ENCODE results near the gene MORC1.

DNA sequence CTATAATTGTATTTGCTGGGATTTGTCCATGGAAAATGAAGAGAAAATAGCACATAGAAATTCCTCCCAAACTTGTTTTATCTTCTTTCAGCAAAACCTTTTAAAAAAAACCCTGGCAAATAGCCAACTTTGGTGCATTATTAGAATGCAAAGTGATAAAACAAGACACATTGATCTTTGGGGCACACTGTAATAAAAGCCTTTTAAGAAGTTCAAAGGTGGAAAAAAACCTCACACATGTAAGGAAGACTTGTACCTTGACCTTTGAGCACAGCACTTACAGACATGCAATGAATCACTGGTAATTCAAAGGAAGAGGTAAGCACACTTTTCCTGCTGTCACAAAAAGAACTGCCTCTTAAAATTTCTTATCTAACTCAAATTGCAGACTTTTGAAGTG is 8.0 kb upstream of the MORC1 start:
- no peak for TF ChIP-seq CTCF (IDR thresholded peaks at IDR 0.05)
- TF ChIP-seq POLR2A (IDR thresholded peaks at IDR 0.05; ENCODE audit: low read length) = no peak
- TF ChIP-seq EP300 (IDR thresholded peaks at IDR 0.05) = no peak
- TF ChIP-seq ZFP36 (IDR thresholded peaks at IDR 0.05; ENCODE audit: borderline replicate concordance, partially characterized antibody) = no peak
- TF ChIP-seq EHF (CRISPR knock-in tag; IDR thresholded peaks at IDR 0.05) = no peak
- TF ChIP-seq ELK1 (IDR thresholded peaks at IDR 0.05; ENCODE audit: low read depth, low read length) = no peak
- no peak for TF ChIP-seq MAFK (IDR thresholded peaks at IDR 0.05; ENCODE audit: partially characterized antibody)
- TF ChIP-seq, protein P1, sequence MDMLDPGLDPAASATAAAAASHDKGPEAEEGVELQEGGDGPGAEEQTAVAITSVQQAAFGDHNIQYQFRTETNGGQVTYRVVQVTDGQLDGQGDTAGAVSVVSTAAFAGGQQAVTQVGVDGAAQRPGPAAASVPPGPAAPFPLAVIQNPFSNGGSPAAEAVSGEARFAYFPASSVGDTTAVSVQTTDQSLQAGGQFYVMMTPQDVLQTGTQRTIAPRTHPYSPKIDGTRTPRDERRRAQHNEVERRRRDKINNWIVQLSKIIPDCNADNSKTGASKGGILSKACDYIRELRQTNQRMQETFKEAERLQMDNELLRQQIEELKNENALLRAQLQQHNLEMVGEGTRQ (IDR thresholded peaks at IDR 0.05) = no peak
- no peak for TF ChIP-seq ZSCAN20 (CRISPR knock-in tag; IDR thresholded peaks at IDR 0.05)
- no peak for TF ChIP-seq REST (IDR thresholded peaks at IDR 0.05)
- TF ChIP-seq NFE2L2 (conservative IDR thresholded peaks at IDR 0.05; ENCODE audit: low read length) = no peak
- no peak for TF ChIP-seq ESRRA (IDR thresholded peaks at IDR 0.05; ENCODE audit: borderline replicate concordance, low read length)
- no peak for TF ChIP-seq POLR2AphosphoS2 (conservative IDR thresholded peaks at IDR 0.05; ENCODE audit: low read length)
- TF ChIP-seq JUN (IDR thresholded peaks at IDR 0.05) = no peak

Data from A549 (cell line).